NOMO-1 treated with dmso at 0.1 percent for 144 hours (cell line): ENCODE measurements around the gene NUP205.

Experiments used
- DNase-seq: peaks from one replicate; lab custom pipeline; 2025; ENCODE audit not compliant: unreplicated experiment; lab: John Stamatoyannopoulos, UW

Gene NUP205

GRCh38 chr7:135557455-135558336, at the start of gene NUP205:
NUP205 (plus strand) TSS chr7:135557917; CDS start chr7:135557945, 28 bp downstream.
- no peak for DNase-seq

GRCh38 chr7:135508883-135509588, 48.7 kb upstream of the NUP205 start:
- no peak for DNase-seq

GRCh38 chr7:135509589-135509838, 48.2 kb upstream of the NUP205 start:
- DNase-seq, result no peak

- DNase-seq, result peak; percentile 68
Observed at GRCh38 chr7:135509839-135510591, 47.7 kb upstream of the NUP205 start, which contains the start of gene CNOT4. CNOT4 (minus strand) TSS chr7:135510102; CDS start chr7:135438331, 71,771 bp downstream.

DNA sequence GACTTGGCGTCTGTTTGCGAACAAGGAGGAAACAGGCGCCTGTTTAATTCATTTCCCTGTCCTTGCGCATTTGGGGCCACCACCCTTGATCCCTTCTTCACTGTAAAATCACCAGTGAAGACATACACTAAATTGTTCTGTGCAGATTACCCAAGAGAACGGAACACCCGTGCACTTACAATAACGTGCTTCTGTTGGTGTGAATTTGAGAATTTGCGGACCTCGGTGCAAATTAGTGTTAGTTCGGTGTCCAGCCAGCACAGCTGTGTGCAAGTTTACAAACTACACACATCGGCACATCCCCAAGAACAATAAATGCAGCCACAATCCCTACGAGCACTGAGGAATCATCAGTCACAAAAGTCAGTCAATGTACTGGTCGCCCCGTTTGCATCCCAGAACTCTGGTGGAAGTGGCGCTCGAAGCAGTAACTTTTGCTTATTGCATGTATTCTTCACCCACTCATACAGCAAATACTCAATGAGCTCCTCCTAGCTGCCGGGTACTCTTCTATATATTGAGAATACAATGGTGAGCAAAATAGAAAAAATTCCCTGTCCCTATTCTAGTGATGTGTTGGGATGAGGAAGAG, 47.0 kb upstream of the NUP205 start:
- no peak for DNase-seq

GRCh38 chr7:135512135-135512887, 45.4 kb upstream of the NUP205 start:
- DNase-seq, result peak; percentile 18

DNA sequence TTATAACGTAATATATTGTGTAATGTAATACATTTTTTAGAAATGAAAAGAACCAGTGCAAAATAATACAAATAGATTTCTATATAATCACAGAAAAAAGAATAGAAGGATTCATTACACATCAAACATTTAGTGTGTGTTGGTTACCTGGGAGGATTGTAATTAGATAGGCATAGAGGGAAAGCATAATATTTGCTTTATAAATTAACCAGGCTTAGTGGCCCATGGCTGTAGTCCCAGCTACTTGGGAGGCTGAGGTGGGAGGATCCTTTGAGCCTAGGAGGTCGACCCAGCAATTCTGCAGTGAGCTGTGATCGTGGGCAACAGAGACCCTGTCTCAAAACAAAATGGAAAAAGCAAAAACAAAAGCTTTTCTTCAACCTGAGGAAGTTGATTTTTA, 42.9 kb upstream of the NUP205 start:
- DNase-seq, result no peak

GRCh38 chr7:135517060-135517459, 40.7 kb upstream of the NUP205 start:
- no peak for DNase-seq

- DNase-seq, result no peak
Observed at GRCh38 chr7:135518748-135519147, 39.0 kb upstream of the NUP205 start.

DNA sequence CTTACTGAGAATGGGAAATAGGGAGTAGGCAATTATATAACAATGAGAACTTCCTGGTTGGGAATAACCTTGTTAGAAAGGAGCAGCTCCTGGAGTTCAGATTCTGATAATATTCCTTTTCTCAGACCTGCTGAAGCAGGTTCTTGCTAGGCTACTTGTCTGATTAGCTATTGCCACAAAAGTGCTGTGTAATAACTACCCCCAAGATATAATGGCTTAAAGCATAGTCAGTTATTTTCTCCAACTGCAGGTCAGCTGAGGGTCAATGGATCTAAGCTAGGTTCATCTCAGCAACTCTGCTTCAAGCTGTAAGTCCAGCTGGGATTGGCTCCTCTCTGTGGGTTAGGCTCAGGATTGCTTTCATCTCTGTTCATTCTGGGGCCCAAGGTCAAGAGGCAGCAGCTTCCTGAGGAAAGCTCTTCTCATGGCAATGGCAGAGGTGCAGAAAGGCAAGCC, 38.5 kb upstream of the NUP205 start:
- DNase-seq, result no peak

GRCh38 chr7:135519871-135520270, 37.8 kb upstream of the NUP205 start:
- no peak for DNase-seq

GRCh38 chr7:135522509-135522908, 35.2 kb upstream of the NUP205 start:
- no peak for DNase-seq

DNA sequence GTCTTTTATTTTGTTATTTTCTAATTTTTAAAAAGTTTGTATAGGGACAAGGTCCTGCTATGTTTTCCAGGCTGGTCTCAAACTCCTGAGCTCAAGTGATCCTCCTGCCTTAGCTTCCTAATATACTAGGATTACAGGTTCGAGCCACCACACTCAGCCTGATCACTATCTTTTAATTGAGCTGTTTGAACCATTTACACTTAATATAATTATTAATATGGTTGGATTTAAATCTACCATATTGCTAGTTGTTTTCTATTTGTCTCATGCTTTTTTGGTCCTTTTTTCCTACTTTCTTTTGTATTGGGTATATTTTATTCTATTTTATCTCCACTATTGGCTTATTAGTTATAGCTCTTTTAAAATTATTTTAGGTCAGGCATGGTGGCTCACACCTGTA, 34.6 kb upstream of the NUP205 start:
- DNase-seq, result no peak

GRCh38 chr7:135525426-135525825, 32.3 kb upstream of the NUP205 start:
- DNase-seq, result no peak

GRCh38 chr7:135527025-135527424, 30.7 kb upstream of the NUP205 start:
- no peak for DNase-seq

DNA sequence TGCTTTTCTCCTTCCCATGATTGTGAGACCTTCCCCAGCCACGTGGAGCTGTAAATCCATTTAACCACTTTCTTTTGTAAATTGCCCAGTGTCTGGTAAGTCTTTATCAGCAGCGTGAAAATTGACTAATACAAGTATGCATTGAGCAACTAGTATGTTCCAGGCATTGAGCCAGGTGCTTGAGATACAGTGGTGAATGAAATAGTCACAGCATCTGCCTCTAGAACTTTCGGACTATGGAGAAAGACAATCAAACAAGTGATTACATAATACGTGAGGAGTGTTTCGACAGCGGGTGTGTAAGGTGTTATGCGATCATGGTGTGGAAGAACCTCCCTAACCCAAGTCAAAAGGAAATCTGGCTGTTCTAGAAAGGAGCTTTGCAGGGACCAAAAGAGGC, 21.6 kb upstream of the NUP205 start:
- DNase-seq, result no peak

DNA sequence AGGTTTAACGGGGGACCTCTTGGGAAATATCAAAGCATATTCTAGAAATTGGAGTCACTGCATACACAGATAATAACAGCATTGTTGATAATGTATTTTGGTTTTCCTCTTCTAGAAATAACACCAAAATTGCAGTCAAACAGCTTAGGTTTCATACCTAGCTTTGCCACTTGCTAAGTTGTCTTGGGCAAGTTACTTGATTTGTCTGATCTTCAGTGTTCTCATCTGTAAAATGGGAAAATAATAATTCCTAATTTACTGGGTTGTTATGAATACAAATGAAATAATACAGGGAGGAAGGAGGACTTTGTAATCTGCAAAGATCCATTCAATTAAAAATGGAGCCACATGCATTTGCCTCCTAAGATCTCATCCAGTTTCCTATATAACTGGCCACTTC, 20.3 kb upstream of the NUP205 start:
- DNase-seq, result no peak

- DNase-seq, result no peak
Observed at GRCh38 chr7:135537905-135538304, 19.8 kb upstream of the NUP205 start.

GRCh38 chr7:135538376-135538775, 19.3 kb upstream of the NUP205 start:
- no peak for DNase-seq

- DNase-seq, result no peak
Observed at GRCh38 chr7:135539629-135540028, 18.1 kb upstream of the NUP205 start.

GRCh38 chr7:135541029-135541428, 16.7 kb upstream of the NUP205 start:
- no peak for DNase-seq
